Skeletal muscle cell (primary cell): ENCODE results near the gene XPNPEP3.

Experiments
- DNase-seq: peaks from one replicate; pipeline ENCODE4 v3.0.0-alpha.2; 2010; ENCODE audit warnings: low read depth
- H3K4me3 ChIP-seq: 2 replicates; pipeline ENCODE4 v1.5.1; 2011; ENCODE audit warnings: low read depth, mild to moderate bottlenecking, control low read depth, low read length, moderate library complexity

The XPNPEP3 gene

DNA sequence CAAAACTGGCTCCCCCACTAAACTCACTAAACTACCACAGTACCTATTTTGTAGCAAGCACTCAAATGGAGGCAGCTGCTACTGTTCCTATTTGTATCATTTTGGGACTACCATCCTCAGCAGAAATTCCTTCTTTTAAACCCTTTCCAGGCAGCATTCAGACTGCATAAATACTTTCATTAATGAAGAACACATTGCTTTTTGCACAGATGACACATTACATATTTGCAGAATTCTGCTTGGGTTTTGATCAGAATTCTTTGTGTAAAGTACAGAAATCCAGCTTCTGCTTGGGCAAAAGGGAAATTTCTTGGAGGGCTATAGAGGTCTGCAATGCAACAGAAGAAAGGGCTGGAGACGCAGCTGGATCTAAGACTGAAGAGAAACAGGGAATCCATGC lies 118.4 kb downstream of the XPNPEP3 start:
- no peak for DNase-seq

DNA sequence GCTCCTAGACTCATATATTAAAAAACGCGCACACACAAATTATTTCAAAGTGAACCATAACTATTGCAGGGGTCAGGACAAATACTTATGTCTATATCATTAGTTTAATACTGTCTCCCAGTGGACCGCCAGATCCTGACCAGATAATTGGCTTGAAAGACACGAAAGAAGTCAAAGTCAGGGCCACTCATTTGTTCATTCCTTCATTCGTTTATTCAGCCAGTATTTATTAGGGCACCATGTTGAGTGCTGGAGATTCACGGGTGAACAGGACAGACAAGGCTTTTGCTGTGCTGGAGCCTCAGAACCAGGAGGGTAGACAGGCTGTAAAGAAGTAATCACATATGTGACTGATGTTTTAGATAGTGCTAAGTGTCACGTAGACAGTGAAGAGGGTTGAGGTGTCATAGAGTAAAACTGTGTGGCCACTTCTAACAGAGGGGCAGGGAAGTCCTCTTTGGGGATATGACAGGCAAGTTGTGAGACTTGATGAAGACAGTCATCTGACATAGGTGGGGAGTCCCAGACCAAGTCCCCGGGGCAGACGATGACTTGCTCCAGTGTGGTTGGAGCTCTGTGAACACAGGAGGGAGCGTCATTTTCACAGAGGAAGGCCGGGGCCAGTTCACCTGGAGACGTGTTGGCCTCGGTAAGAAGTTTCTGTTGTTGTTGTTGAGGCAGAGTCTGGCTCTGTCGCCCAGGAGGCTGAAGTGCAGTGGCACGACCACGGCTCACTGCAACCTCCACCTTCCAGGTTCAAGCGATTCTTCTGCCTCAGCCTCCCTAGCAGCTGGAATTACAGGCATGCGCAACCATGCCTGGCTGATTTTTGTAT lies 120.1 kb downstream of the XPNPEP3 start:
- DNase-seq = no peak
- no peak overlapping the region for H3K4me3 ChIP-seq

More for the DNA sequence above, 118.4 kb downstream of the XPNPEP3 start:
- no peak overlapping the region for H3K4me3 ChIP-seq

DNA sequence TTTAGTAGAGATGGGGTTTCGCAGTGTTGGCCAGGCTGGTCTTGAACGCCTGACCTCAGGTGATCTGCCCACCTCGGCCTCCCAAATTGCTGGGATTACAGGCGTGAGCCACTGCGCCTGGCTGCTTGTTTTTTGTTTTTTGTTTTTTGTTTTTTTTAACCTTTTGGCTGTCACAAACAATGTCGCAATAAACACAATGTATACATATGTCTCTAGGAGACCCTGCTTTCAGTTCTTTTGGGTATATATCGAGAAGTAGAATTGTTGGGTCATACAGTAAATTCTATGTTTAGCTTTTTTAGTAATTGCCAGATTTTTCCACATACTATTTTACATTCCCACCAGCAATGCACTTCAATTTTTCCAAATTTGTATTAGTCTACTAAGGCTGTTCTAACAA lies 122.2 kb downstream of the XPNPEP3 start:
- H3K4me3 ChIP-seq = no peak overlapping the region
- no peak for DNase-seq

DNA sequence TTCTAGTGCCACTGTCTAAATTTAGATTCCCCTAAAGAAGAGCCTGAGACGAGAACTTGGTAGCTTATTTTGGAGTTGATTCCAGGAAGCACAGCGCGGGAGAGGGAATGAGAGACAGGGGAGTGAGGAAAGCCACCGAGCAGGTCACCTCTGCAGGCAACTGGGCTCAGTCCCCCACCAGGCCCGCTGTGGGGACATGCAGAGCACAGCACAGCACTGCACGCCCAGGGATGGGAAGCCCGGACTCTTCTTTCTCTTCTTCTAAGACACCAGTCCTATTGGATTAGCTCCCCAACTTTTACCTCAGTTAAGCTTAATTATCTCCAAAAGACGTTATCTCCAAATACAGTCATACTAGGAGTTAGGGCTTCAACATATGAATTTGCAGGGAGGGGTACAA lies 122.9 kb downstream of the XPNPEP3 start:
- DNase-seq = no peak
- H3K4me3 ChIP-seq = no peak overlapping the region
